GM18505 (cell line): ENCODE results near the gene SRP9.

Experiments used
- ATAC-seq: cut with Tn5 transposase; IDR thresholded peaks from one replicate; pipeline ENCODE4 v1.9.1; 2021; ENCODE audit not compliant: unreplicated experiment
- POLR2A ChIP-seq: IDR thresholded peaks from 4 replicates; pipeline ENCODE4 v1.6.1; 2011; ENCODE audit warnings: borderline replicate concordance; ENCODE audit not compliant: insufficient read depth, insufficient read length; ENCODE audit errors: extremely low read depth

SRP9 gene

GRCh38 chr1:225762444-225762843 lies 15.2 kb upstream of the SRP9 start:
- ATAC-seq, result no peak

GRCh38 chr1:225763716-225764548 lies 13.7 kb upstream of the SRP9 start:
- no peak for ATAC-seq

More at GRCh38 chr1:225762444-225762843, 15.2 kb upstream of the SRP9 start:
- no peak for TF ChIP-seq POLR2A

GRCh38 chr1:225765982-225766674 lies 11.5 kb upstream of the SRP9 start:
- no peak for ATAC-seq
- TF ChIP-seq POLR2A, result no peak

More at GRCh38 chr1:225763716-225764548, 13.7 kb upstream of the SRP9 start:
- no peak for TF ChIP-seq POLR2A

GRCh38 chr1:225766967-225767633 lies 10.5 kb upstream of the SRP9 start:
- ATAC-seq, result no peak
- no peak for TF ChIP-seq POLR2A

GRCh38 chr1:225767634-225768540 lies 9.7 kb upstream of the SRP9 start:
- no peak for TF ChIP-seq POLR2A
- ATAC-seq, result no peak

GRCh38 chr1:225768662-225769426 lies 8.8 kb upstream of the SRP9 start:
- ATAC-seq, result no peak
- TF ChIP-seq POLR2A, result no peak

- no peak for ATAC-seq
- TF ChIP-seq POLR2A, result no peak
These were observed 7.9 kb upstream of the SRP9 start for GRCh38 chr1:225769687-225770086.

- TF ChIP-seq POLR2A, result no peak
- ATAC-seq, result no peak
These were observed 6.9 kb upstream of the SRP9 start for GRCh38 chr1:225770561-225771248.

- no peak for TF ChIP-seq POLR2A
- ATAC-seq, result no peak
These were observed 5.8 kb upstream of the SRP9 start for GRCh38 chr1:225771661-225772322.

- no peak for ATAC-seq
- TF ChIP-seq POLR2A, result no peak
These were observed 5.3 kb upstream of the SRP9 start for GRCh38 chr1:225772323-225772768.

GRCh38 chr1:225772848-225773247 lies 4.8 kb upstream of the SRP9 start:
- ATAC-seq, result no peak
- TF ChIP-seq POLR2A, result no peak
